ENCODE results near the gene ST6GAL1.

- no peak for TF ChIP-seq POLR2AphosphoS5 (IDR thresholded peaks at IDR 0.05; ENCODE audit: low read depth, low read length)
- TF ChIP-seq, protein P1, sequence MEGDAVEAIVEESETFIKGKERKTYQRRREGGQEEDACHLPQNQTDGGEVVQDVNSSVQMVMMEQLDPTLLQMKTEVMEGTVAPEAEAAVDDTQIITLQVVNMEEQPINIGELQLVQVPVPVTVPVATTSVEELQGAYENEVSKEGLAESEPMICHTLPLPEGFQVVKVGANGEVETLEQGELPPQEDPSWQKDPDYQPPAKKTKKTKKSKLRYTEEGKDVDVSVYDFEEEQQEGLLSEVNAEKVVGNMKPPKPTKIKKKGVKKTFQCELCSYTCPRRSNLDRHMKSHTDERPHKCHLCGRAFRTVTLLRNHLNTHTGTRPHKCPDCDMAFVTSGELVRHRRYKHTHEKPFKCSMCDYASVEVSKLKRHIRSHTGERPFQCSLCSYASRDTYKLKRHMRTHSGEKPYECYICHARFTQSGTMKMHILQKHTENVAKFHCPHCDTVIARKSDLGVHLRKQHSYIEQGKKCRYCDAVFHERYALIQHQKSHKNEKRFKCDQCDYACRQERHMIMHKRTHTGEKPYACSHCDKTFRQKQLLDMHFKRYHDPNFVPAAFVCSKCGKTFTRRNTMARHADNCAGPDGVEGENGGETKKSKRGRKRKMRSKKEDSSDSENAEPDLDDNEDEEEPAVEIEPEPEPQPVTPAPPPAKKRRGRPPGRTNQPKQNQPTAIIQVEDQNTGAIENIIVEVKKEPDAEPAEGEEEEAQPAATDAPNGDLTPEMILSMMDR (IDR thresholded peaks at IDR 0.05; ENCODE audit: control extremely low read depth in 1 of 3, insufficient read depth in 1 of 3, low read depth in 1 of 3, low read length in 3 of 3), result no peak
- no peak for TF ChIP-seq RAD21 (IDR thresholded peaks at IDR 0.05 in 1 of 2, conservative IDR thresholded peaks at IDR 0.05 in 1 of 2; ENCODE audit: low read depth in 2 of 2, low read length in 2 of 2)
- TF ChIP-seq POLR2A (IDR thresholded peaks at IDR 0.05; ENCODE audit: control extremely low read depth in 1 of 2, low read depth in 2 of 2, low read length in 2 of 2), result no peak
- TF ChIP-seq MAX (IDR thresholded peaks at IDR 0.05), result no peak
- TF ChIP-seq EGR1 (IDR thresholded peaks at IDR 0.05; ENCODE audit: borderline replicate concordance, low read depth, low read length), result no peak
- no peak for TF ChIP-seq GTF2F1 (IDR thresholded peaks at IDR 0.05; ENCODE audit: borderline replicate concordance, low read depth, low read length)
- no peak for TF ChIP-seq CEBPB (IDR thresholded peaks at IDR 0.05; ENCODE audit: low read depth, low read length)
- TF ChIP-seq YY1 (IDR thresholded peaks at IDR 0.05; ENCODE audit: low read depth, low read length), result no peak
- no peak for TF ChIP-seq NRF1 (IDR thresholded peaks at IDR 0.05; ENCODE audit: low read depth, low read length)
- TF ChIP-seq POU5F1 (IDR thresholded peaks at IDR 0.05; ENCODE audit: low read depth, low read length), result no peak
Observed at GRCh38 chr3:187039100-187039722, 108.9 kb downstream of the ST6GAL1 start.

All from H1 (cell line).